Esophagus muscularis mucosa (tissue), 2 donors: Measurements from ENCODE around the gene DIP2A.

Experiments used
- EP300 ChIP-seq: sonication (generic); formaldehyde crosslinking; IDR thresholded peaks from one replicate; pipeline ENCODE4 v1.6.1; 2017; ENCODE audit warnings: antibody characterized with exemption
- POLR2A ChIP-seq: fragments of 450-650 bp; IDR thresholded peaks from one replicate; pipeline ENCODE4 v1.6.1; 2017; ENCODE audit warnings: antibody characterized with exemption, moderate library complexity, mild to moderate bottlenecking, low read depth

DNA sequence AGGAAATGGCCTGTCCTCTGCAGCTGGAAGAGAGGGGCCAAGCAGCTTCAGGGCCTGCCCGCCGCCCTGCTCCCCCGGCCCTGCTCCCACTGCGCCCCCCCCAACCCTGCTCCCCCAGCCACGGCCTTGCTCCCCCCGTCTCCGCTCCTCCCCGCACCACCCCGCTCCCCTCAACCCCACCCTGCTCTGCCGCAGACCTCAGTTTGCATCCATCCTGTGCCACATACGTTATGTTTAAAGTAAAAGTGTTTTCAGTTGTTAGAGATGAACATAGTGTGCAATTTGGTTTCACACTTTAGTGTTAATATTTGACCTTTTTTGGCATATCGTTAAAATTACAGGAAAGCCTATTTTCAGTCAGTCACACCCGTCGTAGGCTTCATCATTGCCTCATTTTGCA lies 34.1 kb upstream of the DIP2A start:
- TF ChIP-seq POLR2A (no peak), EP300 (no peak)
